Thoracic aorta endothelial cell (primary cell): ENCODE results near the gene MEAF6. TPM values are rescaled to one million over a fixed set of nuclear protein-coding genes. Genes with fewer than 3 reads are reported as not detected.

Experiments
- small RNA-seq: library from RNA; depleted of rRNA; stranded (forward); fragments of <200 nt; gene quantifications from one replicate; pipeline ENCODE3, GENCODE V24; 2012
- total RNA-seq: library from RNA; depleted of rRNA; stranded (reverse); fragments of >200 nt; gene quantifications from 2 replicates; pipeline ENCODE4 v1.2.3, GENCODE V29; 2012

MEAF6 gene
- 69.5 and 76.7 TPM in 2 replicates for total RNA-seq

GRCh38 chr1:37514350-37515184 lies at the start of gene MEAF6:
TSS of gene MEAF6 (minus strand) at chr1:37514766. CDS start at chr1:37514746, 20 bp downstream.

GRCh38 chr1:37556712-37557196 lies 42.2 kb upstream of the MEAF6 start, which contains the start of gene DNALI1:
TSS of gene DNALI1 (plus strand) at chr1:37556940. CDS start at chr1:37556995, 55 bp downstream.

GRCh38 chr1:37553927-37554808 lies 39.6 kb upstream of the MEAF6 start, which contains the start of gene SNIP1:
TSS of gene SNIP1 (minus strand) at chr1:37554293. CDS start at chr1:37554229, 64 bp downstream.

GRCh38 chr1:37474046-37474696 lies 40.4 kb downstream of the MEAF6 start, which contains the start of gene ZC3H12A:
TSS of gene ZC3H12A (plus strand) at chr1:37474580. CDS start at chr1:37475497, 917 bp downstream.

Small RNA genes within 50 kb of the gene (small RNA-seq; reads per million reads assigned to genes)
- gene AL034379.1 (not detected), gene MIR5581 (0.42 reads per million)

Other genes with a start within 250 kb of the MEAF6 start
- gene ZC3H12A, start 40.2 kb downstream of the MEAF6 start, total RNA-seq = 4.1 and 5.2 TPM in 2 replicates
- gene SNIP1, start 39.5 kb upstream of the MEAF6 start, total RNA-seq = 16.8 and 18.8 TPM in 2 replicates
- 2.5 and 2.9 TPM in 2 replicates for gene DNALI1, start 42.2 kb upstream of the MEAF6 start, total RNA-seq
- 67.6 and 91.9 TPM in 2 replicates for gene GNL2, start 81.2 kb upstream of the MEAF6 start, total RNA-seq
- not detected in 2 replicates for gene RSPO1, start 120.1 kb upstream of the MEAF6 start, total RNA-seq
- gene CDCA8, start 177.8 kb upstream of the MEAF6 start, total RNA-seq = 21.3 and 31.5 TPM in 2 replicates